K562 (cell line): Measurements from ENCODE around the gene MVK. TPM values are rescaled to one million over a fixed set of nuclear protein-coding genes. Genes with fewer than 3 reads are reported as not detected.

Experiments
- CBX2 ChIP-seq: fragments of 200-600 bp; sonication (generic); IDR thresholded peaks from one replicate; pipeline ENCODE4 v1.6.1; 2012; ENCODE audit warnings: mild to moderate bottlenecking, low read length, inconsistent platforms; ENCODE audit not compliant: insufficient read depth, poor library complexity, severe bottlenecking
- CLOCK ChIP-seq: fragments of 250-450 bp; sonication (Bioruptor Pico); IDR thresholded peaks from 2 replicates; pipeline ENCODE4 v1.4.0; 2020; ENCODE audit warnings: mild to moderate bottlenecking, moderate library complexity, borderline replicate concordance
- FOXA1 ChIP-seq: fragments of 450-650 bp; IDR thresholded peaks from 2 replicates; pipeline ENCODE4 v1.6.1; 2016; ENCODE audit warnings: mild to moderate bottlenecking, borderline replicate concordance
- FOXP4 ChIP-seq: sonication (generic); formaldehyde crosslinking; IDR thresholded peaks from 2 replicates; pipeline ENCODE4 v1.8.0; 2022; ENCODE audit warnings: mild to moderate bottlenecking, missing genetic modification reagents, borderline replicate concordance
- ILK ChIP-seq: fragments of 450-650 bp; IDR thresholded peaks from 2 replicates; pipeline ENCODE4 v1.6.1; 2016; ENCODE audit warnings: missing genetic modification characterization, low read depth, mild to moderate bottlenecking, missing compliant biosample characterization, moderate library complexity, borderline replicate concordance
- MBD1 ChIP-seq: fragments of 250-450 bp; sonication (Bioruptor Pico); IDR thresholded peaks from 2 replicates; pipeline ENCODE4 v1.8.0; 2022; ENCODE audit warnings: inconsistent platforms
- MECOM ChIP-seq: fragments of 250-450 bp; sonication (Bioruptor Pico); IDR thresholded peaks from 2 replicates; pipeline ENCODE4 v1.8.0; 2022; ENCODE audit warnings: inconsistent platforms
- PHF21A ChIP-seq: fragments of 450-650 bp; IDR thresholded peaks from 2 replicates; pipeline ENCODE4 v1.6.1; 2017; ENCODE audit warnings: low read depth, borderline replicate concordance
- POLR2G ChIP-seq: fragments of 200-400 bp; formaldehyde crosslinking; IDR thresholded peaks from 2 replicates; pipeline ENCODE4 v1.6.1; 2017; ENCODE audit warnings: low read depth, mild to moderate bottlenecking, antibody characterized with exemption, low read length, moderate library complexity
- PTTG1 ChIP-seq: fragments of 450-650 bp; IDR thresholded peaks from 2 replicates; pipeline ENCODE4 v1.6.1; 2016; ENCODE audit warnings: low read depth, mild to moderate bottlenecking, missing genetic modification characterization, missing compliant biosample characterization
- RNF219 ChIP-seq: fragments of 250-450 bp; sonication (Bioruptor Pico); IDR thresholded peaks from 2 replicates; pipeline ENCODE4 v1.5.0; 2022; ENCODE audit warnings: mild to moderate bottlenecking
- SMARCE1 ChIP-seq: fragments of 450-650 bp; IDR thresholded peaks from 2 replicates; pipeline ENCODE4 v1.7.1; 2016; ENCODE audit warnings: mild to moderate bottlenecking
- TAF9B ChIP-seq: fragments of 450-650 bp; IDR thresholded peaks from 2 replicates; pipeline ENCODE4 v1.6.1; 2018; ENCODE audit warnings: mild to moderate bottlenecking; ENCODE audit not compliant: partially characterized antibody
- XRCC5 ChIP-seq: fragments of 200-400 bp; formaldehyde crosslinking; IDR thresholded peaks from 2 replicates; pipeline ENCODE4 v1.6.1; 2017; ENCODE audit warnings: low read depth, mild to moderate bottlenecking, low read length
- ZHX1 ChIP-seq: fragments of 150-350 bp; conservative IDR thresholded peaks from 2 replicates; pipeline ENCODE4 v1.6.1; 2014; ENCODE audit warnings: low read length
- polyA plus RNA-seq, 8 experiments: library from polyadenylated mRNA; depleted of rRNA in 4 of 8; stranded (reverse) in 5 of 8; unstranded in 3 of 8; fragments of >200 nt; fragmentation: Nextera tagmentation in 2 of 8; fragmentation: Illumina TruSeq in 1 of 8; extraction: Ambion mirVana in 2 of 8; extraction: Trizol in 1 of 8; gene quantifications; 2 replicates each; pipeline versions ENCODE4 v1.2.1 to v1.2.3, GENCODE V29; 2011 to 2014; ENCODE audit warnings: inconsistent platforms in 1 of 8, missing spikeins in 1 of 8
- total RNA-seq, 7 experiments: library from RNA; depleted of rRNA in 6 of 7; stranded (reverse); fragments of >200 nt in 6 of 7; fragmentation: Illumina TruSeq in 2 of 7; extraction: Trizol in 2 of 7; gene quantifications; 2 replicates each; pipeline versions ENCODE4 v1.2.1 to v1.2.3, GENCODE V29; 2011 to 2021; ENCODE audit warnings: low replicate concordance in 1 of 7

MVK gene
- total and polyA plus RNA-seq, 9 of the 15 experiments (the other 6 are each of a cell fraction or from before 2014, with no cell fraction given): 0.41 to 33.6 (median 18.8) TPM

- TF ChIP-seq FOXP4 (CRISPR knock-in tag) (no peak), XRCC5 (peak; percentile 51; the same call in 1 of the 2 replicates), MBD1 (no peak), POLR2G (no peak), FOXA1 (no peak), MECOM (CRISPR knock-in tag) (no peak), CLOCK (no peak), RNF219 (CRISPR knock-in tag) (no peak), PTTG1 (tag) (no peak), ILK (tag) (no peak), PHF21A (no peak), CBX2 (no peak), ZHX1 (no peak), SMARCE1 (no peak), TAF9B (no peak)
Observed at GRCh38 chr12:109597795-109598427, 24.3 kb downstream of the MVK start (continued).
